HK-2 (cell line): Measurements from ENCODE around the gene LIME1.
"Not testable (repeated sequence)": the region's sequence is repeated elsewhere in the genome, so short reads cannot be mapped to it uniquely, and the experiment has no call there.

Experiments used
- DNase-seq: peaks from one replicate; pipeline ENCODE4 v3.0.0-alpha.2; 2018; ENCODE audit not compliant: unreplicated experiment

LIME1 gene

GRCh38 chr20:63772781-63773518 is 36.5 kb downstream of the LIME1 start:
- DNase-seq = peak; percentile 60

GRCh38 chr20:63773571-63774241 is 37.2 kb downstream of the LIME1 start:
- DNase-seq = no peak

GRCh38 chr20:63774306-63774705 is 37.8 kb downstream of the LIME1 start:
- DNase-seq = no peak

GRCh38 chr20:63775096-63775978 is 38.9 kb downstream of the LIME1 start:
- DNase-seq = no peak

- DNase-seq = not testable (repeated sequence)
These were observed 40.4 kb downstream of the LIME1 start for GRCh38 chr20:63776875-63777274.

- DNase-seq = no peak
These were observed 41.1 kb downstream of the LIME1 start for GRCh38 chr20:63777614-63778013.

- DNase-seq = no peak
These were observed 41.7 kb downstream of the LIME1 start for GRCh38 chr20:63778034-63778752.

- DNase-seq = no peak
These were observed 42.4 kb downstream of the LIME1 start for GRCh38 chr20:63778857-63779256.

GRCh38 chr20:63781181-63781580 is 44.7 kb downstream of the LIME1 start:
- no peak for DNase-seq

- DNase-seq = no peak
These were observed 45.6 kb downstream of the LIME1 start for GRCh38 chr20:63782051-63782471.

GRCh38 chr20:63782521-63782971 is 46.1 kb downstream of the LIME1 start:
- no peak for DNase-seq

GRCh38 chr20:63783970-63784369 is 47.5 kb downstream of the LIME1 start:
- DNase-seq = no peak

GRCh38 chr20:63785691-63786131 is 49.2 kb downstream of the LIME1 start:
- no peak for DNase-seq

- no peak for DNase-seq
These were observed 50.8 kb downstream of the LIME1 start for GRCh38 chr20:63787302-63787701.

GRCh38 chr20:63787749-63788148 is 51.3 kb downstream of the LIME1 start:
- DNase-seq = no peak
